GM13976 (cell line): Measurements from ENCODE around the gene SDR39U1.

Experiments
- DNase-seq: peaks from one replicate; pipeline ENCODE4 v3.0.0; 2012; ENCODE audit warnings: low spot score
- in situ Hi-C: fragments of 300-500 bp; cut with MboI; formaldehyde crosslinking; loops from one replicate; pipeline ENCODE4 v1.12.0; 2022; ENCODE audit warnings: low sequenced_read_pairs, mixed read lengths, inconsistent platforms; ENCODE audit not compliant: unreplicated experiment
- TF ChIP-seq, protein P1 (sequence below): IDR thresholded peaks from 2 replicates; pipeline ENCODE4 v1.5.1; 2012; ENCODE audit warnings: borderline replicate concordance, mild to moderate bottlenecking; ENCODE audit not compliant: insufficient read depth; ENCODE audit errors: extremely low read depth, missing control alignments, control extremely low read depth

Gene SDR39U1

GRCh38 chr14:24441485-24441884 is 1.1 kb downstream of the SDR39U1 start:
- peak; percentile 12 for DNase-seq
- in situ Hi-C loops: no loop called here
- TF ChIP-seq, protein P1, sequence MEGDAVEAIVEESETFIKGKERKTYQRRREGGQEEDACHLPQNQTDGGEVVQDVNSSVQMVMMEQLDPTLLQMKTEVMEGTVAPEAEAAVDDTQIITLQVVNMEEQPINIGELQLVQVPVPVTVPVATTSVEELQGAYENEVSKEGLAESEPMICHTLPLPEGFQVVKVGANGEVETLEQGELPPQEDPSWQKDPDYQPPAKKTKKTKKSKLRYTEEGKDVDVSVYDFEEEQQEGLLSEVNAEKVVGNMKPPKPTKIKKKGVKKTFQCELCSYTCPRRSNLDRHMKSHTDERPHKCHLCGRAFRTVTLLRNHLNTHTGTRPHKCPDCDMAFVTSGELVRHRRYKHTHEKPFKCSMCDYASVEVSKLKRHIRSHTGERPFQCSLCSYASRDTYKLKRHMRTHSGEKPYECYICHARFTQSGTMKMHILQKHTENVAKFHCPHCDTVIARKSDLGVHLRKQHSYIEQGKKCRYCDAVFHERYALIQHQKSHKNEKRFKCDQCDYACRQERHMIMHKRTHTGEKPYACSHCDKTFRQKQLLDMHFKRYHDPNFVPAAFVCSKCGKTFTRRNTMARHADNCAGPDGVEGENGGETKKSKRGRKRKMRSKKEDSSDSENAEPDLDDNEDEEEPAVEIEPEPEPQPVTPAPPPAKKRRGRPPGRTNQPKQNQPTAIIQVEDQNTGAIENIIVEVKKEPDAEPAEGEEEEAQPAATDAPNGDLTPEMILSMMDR: no peak

DNA sequence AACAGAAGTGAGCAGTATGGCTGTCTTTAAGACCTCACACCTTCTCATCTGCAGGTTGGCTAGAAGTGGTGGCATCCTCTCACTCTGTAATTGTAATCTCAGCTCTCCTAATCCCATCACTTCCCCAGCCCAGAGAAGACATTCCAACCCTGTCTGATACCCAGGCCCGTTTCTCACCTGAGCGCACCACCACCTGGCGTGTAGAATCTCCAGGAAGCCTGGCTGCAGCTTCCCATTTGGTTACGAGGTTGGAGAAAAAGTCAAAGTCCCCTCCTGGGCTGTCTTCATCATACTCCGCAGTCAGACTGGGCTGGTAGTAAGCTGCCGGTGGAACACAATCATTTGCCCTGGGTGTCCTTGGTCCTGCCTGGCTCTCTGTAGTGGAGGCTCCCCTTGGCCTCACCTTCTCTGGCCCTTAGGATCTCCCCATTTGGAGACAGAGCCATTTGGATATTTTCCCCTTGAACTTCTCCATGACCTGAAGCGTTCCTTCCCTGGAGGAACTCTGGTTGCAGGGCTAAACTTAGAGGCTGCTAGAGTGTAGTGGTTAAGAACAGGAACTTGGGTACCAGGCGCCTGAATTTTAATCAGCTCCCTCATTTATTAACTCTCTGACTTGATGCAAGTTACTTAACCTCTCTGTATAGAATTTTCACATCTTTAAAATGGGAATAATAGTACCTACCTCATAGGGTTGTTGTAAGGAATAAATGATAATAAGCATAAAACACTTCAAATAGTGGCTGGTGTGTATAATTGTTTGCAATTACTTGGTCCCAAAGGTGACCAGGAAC is 1.8 kb downstream of the SDR39U1 start:
- in situ Hi-C loops: no loop called here
- TF ChIP-seq, protein P1: no peak
- DNase-seq: peak; percentile 11

DNA sequence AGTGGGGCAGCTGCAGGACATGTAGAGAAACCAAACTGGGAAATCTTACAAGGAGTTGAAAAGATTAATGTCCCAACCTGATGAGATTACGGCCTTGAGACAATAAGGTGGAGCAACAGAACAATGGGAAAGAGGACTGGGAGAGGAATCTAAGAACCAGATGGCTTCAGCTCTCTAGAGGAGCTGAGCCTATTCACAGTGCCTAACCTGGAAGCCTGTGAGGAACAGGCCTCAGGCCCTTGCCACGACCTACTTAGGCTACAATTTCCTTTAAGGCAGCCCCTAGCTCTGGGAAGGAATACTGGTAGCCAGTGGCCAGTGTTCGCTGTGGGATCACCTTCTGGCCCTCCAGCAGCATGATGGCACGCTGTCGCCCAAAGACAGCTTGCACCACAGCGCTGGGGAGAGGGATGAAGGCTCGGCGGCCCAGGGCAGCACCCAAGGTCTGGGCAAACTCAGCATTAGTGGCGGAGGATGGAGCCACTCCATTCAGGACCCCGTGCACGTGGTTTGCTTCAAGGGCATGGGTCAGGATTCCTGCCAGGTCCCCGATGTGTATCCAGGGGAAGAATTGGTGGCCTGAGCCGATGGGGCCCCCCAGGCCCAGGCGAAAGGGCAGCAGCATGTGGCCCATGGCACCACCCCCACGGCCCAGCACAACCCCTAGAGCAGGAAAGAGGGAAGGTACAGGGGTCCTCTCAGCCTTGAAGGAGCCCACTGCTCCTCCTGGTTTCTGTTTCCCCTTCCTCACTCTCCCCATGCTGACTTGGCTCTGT is 2.6 kb downstream of the SDR39U1 start:
- in situ Hi-C loops: loop anchor here (5.0 to 10.0 kb wide), 2 partner anchors 75 to 118 kb away; partner anchors contain the start of gene NFATC4
- peak; percentile 6 for DNase-seq
- TF ChIP-seq, protein P1: no peak

DNA sequence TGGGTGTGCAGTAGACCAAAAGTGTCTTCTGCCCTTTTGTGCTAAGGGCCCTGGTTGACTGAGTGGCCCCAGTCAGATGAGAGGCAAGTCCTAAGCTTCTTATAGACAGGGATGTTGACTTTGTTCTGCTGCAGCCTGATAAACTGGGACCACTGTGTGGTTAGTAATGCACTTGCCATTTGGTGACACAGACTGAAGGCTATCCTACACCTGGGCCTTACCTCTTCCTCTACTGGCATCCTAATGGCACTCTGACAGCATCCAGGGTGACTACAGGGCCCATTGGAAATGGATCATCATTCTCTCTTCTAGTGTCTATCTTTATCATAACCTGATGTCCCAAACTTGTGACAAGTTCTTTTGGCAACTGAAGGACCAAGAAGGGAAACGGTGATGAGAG is 3.3 kb downstream of the SDR39U1 start:
- DNase-seq: no peak
- in situ Hi-C loops: loop anchor here (5.0 to 10.0 kb wide), 2 partner anchors 74 to 117 kb away; partner anchors contain the start of gene NFATC4
- TF ChIP-seq, protein P1: no peak

DNA sequence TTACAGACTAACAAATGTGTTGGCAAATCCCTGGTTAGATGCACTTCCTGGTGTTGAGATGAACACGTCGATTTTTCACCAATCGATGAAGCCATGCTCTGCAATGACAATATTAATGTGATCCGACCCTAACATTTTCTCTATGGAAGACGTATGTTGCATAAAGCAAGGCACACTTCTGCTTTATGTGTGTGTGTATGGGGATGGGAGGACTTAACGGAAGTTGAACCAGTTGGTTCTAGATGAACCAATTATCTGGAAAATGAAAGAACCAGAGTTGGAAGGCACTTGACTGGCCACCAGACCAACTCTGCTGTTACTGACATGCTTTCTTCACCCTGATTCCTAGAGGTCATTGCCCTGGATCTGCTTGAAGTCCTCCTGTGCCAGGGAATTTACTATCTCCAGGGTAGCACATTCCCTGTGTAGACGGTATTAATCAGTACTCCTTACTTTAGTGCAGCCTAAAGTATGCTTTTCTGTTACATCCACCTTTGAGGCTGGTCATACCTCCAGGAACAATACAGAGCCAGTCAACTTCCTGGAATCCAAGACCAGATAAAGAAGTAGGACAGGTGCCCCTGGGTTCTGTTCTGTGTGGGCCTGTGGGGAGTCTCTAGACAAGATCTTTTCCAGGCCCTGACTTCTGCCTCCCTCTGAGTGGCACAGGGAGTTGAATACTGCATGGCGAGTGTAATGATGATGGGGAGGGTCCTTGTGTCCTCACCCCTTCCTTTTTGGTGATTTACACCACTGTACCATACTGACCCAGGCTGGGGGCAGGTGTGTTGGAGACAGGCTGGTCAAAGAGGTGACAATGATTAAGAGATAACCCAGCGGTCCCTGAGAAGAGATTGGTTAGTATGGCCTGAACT is 4.1 kb downstream of the SDR39U1 start:
- TF ChIP-seq, protein P1: no peak
- in situ Hi-C loops: loop anchor here (5.0 to 10.0 kb wide), 2 partner anchors 74 to 116 kb away; partner anchors contain the start of gene NFATC4
- DNase-seq: no peak

GRCh38 chr14:24437736-24438067 is 4.9 kb downstream of the SDR39U1 start:
- in situ Hi-C loops: loop anchor here (5.0 to 10.0 kb wide), 2 partner anchors 73 to 115 kb away; partner anchors contain the start of gene NFATC4
- DNase-seq: no peak
- TF ChIP-seq, protein P1: no peak
